Ectodermal cell (in vitro differentiated cells): ENCODE data around the gene NFX1.

Experiments used
- H3K27ac ChIP-seq: 2 replicates; pipeline ENCODE4 v1.7.0; 2013; ENCODE audit warnings: mild to moderate bottlenecking, low read depth, low read length; ENCODE audit not compliant: insufficient read depth, poor library complexity, severe bottlenecking
- H3K27me3 ChIP-seq: 2 replicates; pipeline ENCODE4 v1.7.0; 2013; ENCODE audit warnings: mild to moderate bottlenecking, low read length; ENCODE audit not compliant: insufficient read depth, control insufficient read depth, poor library complexity, severe bottlenecking
- H3K36me3 ChIP-seq: one replicate; pipeline ENCODE4 v1.7.0; 2013; ENCODE audit warnings: low read length; ENCODE audit not compliant: control insufficient read depth, insufficient read depth
- H3K4me1 ChIP-seq: one replicate; pipeline ENCODE4 v1.7.0; 2013; ENCODE audit warnings: low read length; ENCODE audit not compliant: control insufficient read depth, insufficient read depth
- H3K4me3 ChIP-seq: 2 replicates; pipeline ENCODE4 v1.7.0; 2013; ENCODE audit warnings: low read depth, low read length, control low read depth; ENCODE audit not compliant: insufficient read depth
- H3K9me3 ChIP-seq: 2 replicates; pipeline ENCODE4 v1.7.0; 2013; ENCODE audit warnings: mild to moderate bottlenecking, low read length, moderate library complexity; ENCODE audit not compliant: control insufficient read depth
- WGBS, 2 experiments: methylation state at CpG; one replicate each; pipeline ENCODE4 v1.1.7; 2013; ENCODE audit warnings: missing lambda C conversion rate in 2 of 2; 5-methylcytosine and 5-hydroxymethylcytosine counted together

NFX1 gene

DNA sequence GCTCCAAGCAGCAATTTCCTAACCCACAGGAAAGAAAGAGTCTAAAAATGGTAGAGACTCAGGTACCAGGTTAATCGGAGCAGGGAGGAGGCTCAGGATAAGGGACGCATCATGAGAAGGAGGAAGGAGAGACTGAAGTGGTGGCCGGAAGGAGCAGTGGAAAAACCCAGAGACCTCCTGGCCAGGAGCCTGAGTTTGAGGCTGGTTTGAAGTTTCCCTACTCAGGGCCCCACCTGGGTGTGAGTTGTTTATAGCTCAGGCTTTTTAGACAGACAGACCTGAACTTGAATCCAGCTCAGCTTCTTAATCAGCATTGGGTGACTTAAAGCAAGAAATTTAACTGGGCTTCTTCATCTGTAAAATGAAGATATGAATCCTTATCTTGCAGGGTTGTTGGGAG lies 124.0 kb downstream of the NFX1 start:
- Histone ChIP-seq H3K4me3 (no peak overlapping the region), H3K4me1 (no peaks in the 10 kb centered on the region), H3K9me3 (no peaks in the 10 kb centered on the region), H3K36me3 (no peaks in the 10 kb centered on the region), H3K27ac (no peak overlapping the region), H3K27me3 (no peaks in the 10 kb centered on the region)
- WGBS, 2 experiments = 90 to 92% methylated on average over 3 of the region's 3 CpGs

DNA sequence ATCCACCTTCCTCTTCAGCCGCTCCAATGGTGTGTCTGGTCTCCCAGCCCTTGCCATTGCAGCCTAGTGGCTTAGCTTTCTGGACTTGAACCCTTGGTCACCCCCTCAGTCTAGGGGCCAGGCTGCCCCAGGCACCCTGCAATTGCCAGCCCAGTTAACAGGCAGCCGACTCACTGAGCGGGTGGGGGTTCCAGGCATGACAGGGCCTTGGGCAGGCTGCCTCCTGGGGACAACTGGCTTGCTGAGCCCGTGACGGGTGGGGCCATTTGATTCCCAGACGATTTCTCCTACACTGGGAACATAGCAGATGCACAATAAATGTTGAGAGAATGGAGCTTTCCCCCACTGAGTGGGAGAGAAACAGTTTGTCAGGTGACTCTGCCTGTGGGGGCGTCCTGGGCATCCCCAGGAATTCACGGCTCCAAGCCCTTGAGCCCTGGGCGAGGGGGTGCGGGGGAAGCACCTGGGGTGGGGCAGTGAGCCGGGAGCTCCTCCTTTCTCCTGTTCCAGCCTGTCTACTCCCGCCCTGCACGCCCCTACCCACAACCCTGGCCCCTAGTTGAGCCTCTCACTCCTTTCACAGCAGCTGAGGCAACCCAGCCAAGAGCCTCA lies 124.7 kb downstream of the NFX1 start:
- Histone ChIP-seq H3K27ac (no peak overlapping the region), H3K27me3 (no peaks in the 10 kb centered on the region), H3K4me3 (no peak overlapping the region), H3K4me1 (no peaks in the 10 kb centered on the region), H3K36me3 (no peaks in the 10 kb centered on the region), H3K9me3 (no peaks in the 10 kb centered on the region)
- 87 to 88% methylated on average over 13 of the region's 13 CpGs for WGBS, 2 experiments

DNA sequence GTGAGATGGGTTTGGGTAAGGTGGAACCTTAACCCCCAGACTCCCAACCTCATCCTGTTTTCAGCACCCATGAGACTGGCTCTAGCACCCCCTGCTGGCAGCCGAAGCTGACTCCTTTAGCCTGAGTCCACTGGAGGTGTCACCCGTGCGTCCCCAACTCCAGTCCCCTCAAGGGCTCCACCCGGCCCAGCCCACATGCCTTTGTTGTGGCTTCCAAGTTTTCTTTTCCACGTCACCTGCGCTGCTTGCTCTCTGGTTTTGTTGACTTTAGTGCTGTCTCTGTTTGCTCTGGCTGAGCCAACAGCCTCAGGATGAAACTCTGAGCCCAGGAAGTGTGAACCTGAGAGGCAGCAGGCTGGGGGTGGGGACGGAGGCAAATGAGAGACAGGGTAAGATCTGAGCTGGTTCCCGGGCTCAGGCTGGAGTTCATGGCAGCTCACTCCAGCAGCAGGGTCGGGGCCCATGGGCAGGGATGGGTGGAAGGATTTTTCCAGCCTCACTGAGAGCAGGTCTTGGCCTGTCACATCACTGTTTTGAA lies 125.3 kb downstream of the NFX1 start:
- Histone ChIP-seq H3K27me3 (no peaks in the 10 kb centered on the region), H3K9me3 (no peaks in the 10 kb centered on the region), H3K4me3 (no peak overlapping the region), H3K4me1 (no peaks in the 10 kb centered on the region), H3K27ac (no peak overlapping the region), H3K36me3 (no peaks in the 10 kb centered on the region)
- WGBS, 2 experiments = 46 to 51% methylated on average over 9 of the region's 9 CpGs

GRCh38 chr9:33416996-33417395 lies 126.7 kb downstream of the NFX1 start:
- Histone ChIP-seq H3K27ac (no peak overlapping the region), H3K4me3 (no peak overlapping the region), H3K36me3 (no peaks in the 10 kb centered on the region), H3K4me1 (no peaks in the 10 kb centered on the region), H3K9me3 (no peaks in the 10 kb centered on the region), H3K27me3 (no peaks in the 10 kb centered on the region)
- 76 to 81% methylated on average over 5 of the region's 5 CpGs for WGBS, 2 experiments

DNA sequence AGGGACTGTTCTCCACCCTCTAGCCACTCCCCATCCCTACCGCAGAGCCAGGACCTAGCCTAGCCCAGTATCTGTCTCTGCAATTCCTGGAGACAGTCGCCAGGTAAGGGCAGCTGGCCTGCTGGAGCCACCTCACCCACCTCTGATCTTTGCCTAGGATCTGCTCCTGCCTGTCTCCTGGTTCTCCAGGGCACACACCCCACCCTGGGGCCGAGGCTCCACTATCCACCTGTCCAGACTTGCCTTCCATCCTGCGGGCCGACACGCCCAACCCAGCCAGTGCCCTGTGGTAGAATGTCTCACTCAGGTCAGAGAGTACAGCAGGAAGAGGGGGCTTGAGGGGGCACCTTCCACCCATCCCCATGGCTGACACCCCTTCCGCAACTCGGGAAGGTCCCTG lies 127.8 kb downstream of the NFX1 start:
- 94% methylated on average over 8 of the region's 8 CpGs for WGBS, 2 experiments
- Histone ChIP-seq H3K9me3 (no peaks in the 10 kb centered on the region), H3K36me3 (no peaks in the 10 kb centered on the region), H3K4me1 (no peaks in the 10 kb centered on the region), H3K27ac (no peak overlapping the region), H3K4me3 (no peak overlapping the region), H3K27me3 (no peaks in the 10 kb centered on the region)

GRCh38 chr9:33419708-33420303 lies 129.5 kb downstream of the NFX1 start:
- Histone ChIP-seq H3K4me1 (no peaks in the 10 kb centered on the region), H3K27ac (no peak overlapping the region), H3K36me3 (no peaks in the 10 kb centered on the region), H3K9me3 (no peaks in the 10 kb centered on the region), H3K4me3 (no peak overlapping the region), H3K27me3 (no peaks in the 10 kb centered on the region)
- WGBS, 2 experiments = 79 to 83% methylated on average over 10 of the region's 10 CpGs
